Right cardiac atrium (tissue), 5 donors: ENCODE measurements around the gene TRIM15. TPM values are rescaled to one million over a fixed set of nuclear protein-coding genes. Genes with fewer than 3 reads are reported as not detected.
"Not testable (repeated sequence)": the region's sequence is repeated elsewhere in the genome, so short reads cannot be mapped to it uniquely, and the experiment has no call there.

Experiments used
- ATAC-seq, 2 donors: fragments of 200-7000 bp; cut with Tn5 transposase; one replicate each; pipeline versions ENCODE4 v1.8.0 to v1.9.1; 2020; ENCODE audit warnings: moderate library complexity in 2 of 2, mild to moderate bottlenecking in 1 of 2
- DNase-seq, 3 donors: peaks; one replicate each; pipeline ENCODE4 v3.0.0-alpha.2; 2020
- H3K27ac ChIP-seq: one replicate; pipeline ENCODE4 v1.5.1; 2013; ENCODE audit warnings: mild to moderate bottlenecking, low read length, control low read depth, moderate library complexity
- H3K27me3 ChIP-seq: one replicate; pipeline ENCODE4 v1.6.1; 2013; ENCODE audit not compliant: control insufficient read depth, insufficient read depth
- H3K4me1 ChIP-seq: one replicate; pipeline ENCODE4 v1.6.1; 2013; ENCODE audit warnings: low read length; ENCODE audit not compliant: control insufficient read depth, insufficient read depth
- H3K4me3 ChIP-seq: one replicate; pipeline ENCODE4 v1.5.1; 2013; ENCODE audit warnings: low read length, control low read depth
- H3K9me3 ChIP-seq: one replicate; pipeline ENCODE4 v1.6.1; 2013; ENCODE audit warnings: low read length; ENCODE audit not compliant: control insufficient read depth
- WGBS: extraction: QIAGEN DNeasy Blood & Tissue Kit; methylation state at CpG from one replicate; pipeline ENCODE4 v1.1.7; 2013; 5-methylcytosine and 5-hydroxymethylcytosine counted together
- intact Hi-C, 4 donors: fragments of 100-400 bp; cut with DNase I; formaldehyde crosslinking; loops; one replicate each; pipeline versions ENCODE4 v1.11.0 to v1.14.0; 2022 to 2023
- long read RNA-seq, 4 donors: library from polyadenylated mRNA; unstranded; transcript quantifications; one replicate each; pipeline ENCODE4 v2.0.0, GENCODE V29; 2020 to 2021
- polyA plus RNA-seq: library from polyadenylated mRNA; stranded (reverse); fragments of 200-250 nt; gene quantifications from one replicate; pipeline ENCODE4 v1.2.3, GENCODE V29; 2013
- total RNA-seq, 4 donors: library from RNA; stranded (reverse); fragmentation: NEBNext Ultra II Directional; extraction: Animal tissue kit (Norgen Biotek cat#: 25700); gene quantifications; one replicate each; pipeline ENCODE4 v1.2.1, GENCODE V29; 2021
- donor health status: healthy with polysubstance abuse.
- donor health status: DM: no; HTN: yes; CAD: no.
- donor health status: DM: no; HTN: no; CAD: no.
- donor health status: DM: no; HTN: yes; CAD: no; lungs with severe emphysema.
- donor health status: DM: yes; HTN: yes; CAD: no.

The TRIM15 gene
- total RNA-seq (not detected), polyA plus RNA-seq (not detected)
- long read RNA-seq, donor 1 = 0 reads
- long read RNA-seq, donor 2 = 0 reads
- long read RNA-seq, donor 3 = 0 reads
- long read RNA-seq, donor 4 = 0 reads

GRCh38 chr6:30163090-30163917 is at the start of gene TRIM15:
TSS of gene TRIM15 (plus strand) at chr6:30163546. CDS start at chr6:30163685, 139 bp downstream.
- 76% methylated on average over 31 of the region's 31 CpGs for WGBS
- intact Hi-C loops = no loop called here
- DNase-seq (no peak), ATAC-seq (peak in 1 of 2 donors; percentile 64)
- Histone ChIP-seq H3K4me1 (no peaks in the 10 kb centered on the region), H3K27me3 (no peaks in the 10 kb centered on the region), H3K27ac (no peak within 1 kb of the TSS), H3K4me3 (no peak within 1 kb of the TSS), H3K9me3 (no peaks in the 10 kb centered on the region)

- Histone ChIP-seq H3K27me3 (peaks cover 2% of the 10 kb centered on the region), H3K9me3 (no peaks in the 10 kb centered on the region), H3K4me1 (no peaks in the 10 kb centered on the region), H3K27ac (no peak overlapping the region), H3K4me3 (no peak overlapping the region)
- DNase-seq (no peak), ATAC-seq (no peak)
- 67% methylated on average over 1 of the region's 1 CpG for WGBS
- intact Hi-C loops = no loop called here
These were observed 49.5 kb upstream of the TRIM15 start for GRCh38 chr6:30113841-30114240.

- intact Hi-C loops = no loop called here
- WGBS = 75% methylated on average over 6 of the region's 6 CpGs
These were observed 46.6 kb upstream of the TRIM15 start for GRCh38 chr6:30116724-30117123.

GRCh38 chr6:30118691-30119090 is 44.7 kb upstream of the TRIM15 start:
- H3K4me1 ChIP-seq, H3K9me3 ChIP-seq, DNase-seq, H3K27ac ChIP-seq, ATAC-seq, intact Hi-C loops, H3K27me3 ChIP-seq, H3K4me3 ChIP-seq: not testable (repeated sequence)
- WGBS = 83% methylated on average over 5 of the region's 5 CpGs

More at GRCh38 chr6:30116724-30117123, 46.6 kb upstream of the TRIM15 start:
- no peaks in the 10 kb centered on the region for H3K9me3 ChIP-seq
- no peaks in the 10 kb centered on the region for H3K4me1 ChIP-seq
- no peak for DNase-seq
- no peak overlapping the region for H3K27ac ChIP-seq
- H3K4me3 ChIP-seq = no peak overlapping the region
- ATAC-seq = no peak
- H3K27me3 ChIP-seq = peaks cover 2% of the 10 kb centered on the region

GRCh38 chr6:30121446-30122366 is 41.6 kb upstream of the TRIM15 start:
- H3K4me3 ChIP-seq = no peak overlapping the region
- H3K27me3 ChIP-seq = no peaks in the 10 kb centered on the region
- WGBS = 76% methylated on average over 10 of the region's 10 CpGs
- H3K4me1 ChIP-seq = no peaks in the 10 kb centered on the region
- ATAC-seq = no peak
- DNase-seq = no peak
- intact Hi-C loops = no loop called here
- H3K9me3 ChIP-seq = no peaks in the 10 kb centered on the region
- no peak overlapping the region for H3K27ac ChIP-seq

GRCh38 chr6:30122515-30122914 is 40.8 kb upstream of the TRIM15 start:
- DNase-seq (no peak), ATAC-seq (no peak)
- Histone ChIP-seq H3K4me3 (no peak overlapping the region), H3K27me3 (no peaks in the 10 kb centered on the region), H3K4me1 (no peaks in the 10 kb centered on the region), H3K9me3 (no peaks in the 10 kb centered on the region), H3K27ac (no peak overlapping the region)
- intact Hi-C loops = no loop called here
- 52% methylated on average over 2 of the region's 2 CpGs for WGBS

- H3K9me3 ChIP-seq = no peaks in the 10 kb centered on the region
- H3K4me3 ChIP-seq = no peak overlapping the region
- no peaks in the 10 kb centered on the region for H3K27me3 ChIP-seq
- WGBS = 6% methylated on average over 50 of the region's 50 CpGs
- intact Hi-C loops = no loop called here
- DNase-seq (peak in 2 of 3 donors; percentile 40 to 50), ATAC-seq (peak in 1 of 2 donors; percentile 45)
- no peaks in the 10 kb centered on the region for H3K4me1 ChIP-seq
- H3K27ac ChIP-seq = no peak overlapping the region
These were observed 35.9 kb upstream of the TRIM15 start for GRCh38 chr6:30127238-30128093.

GRCh38 chr6:30129265-30130178 is 33.8 kb upstream of the TRIM15 start:
- no peak overlapping the region for H3K4me3 ChIP-seq

GRCh38 chr6:30130179-30130679 is 33.1 kb upstream of the TRIM15 start:
- 61% methylated on average over 4 of the region's 4 CpGs for WGBS
- Histone ChIP-seq H3K9me3 (no peaks in the 10 kb centered on the region), H3K27me3 (no peaks in the 10 kb centered on the region), H3K27ac (no peak overlapping the region), H3K4me3 (no peak overlapping the region), H3K4me1 (no peaks in the 10 kb centered on the region)
- intact Hi-C loops = loop anchor here in 1 of 4 donors (2.0 kb wide), 1 partner anchor 27 kb away; no protein-coding TSS in a partner anchor
- DNase-seq = no peak
- ATAC-seq = no peak

More at GRCh38 chr6:30129265-30130178, 33.8 kb upstream of the TRIM15 start:
- intact Hi-C loops = loop anchor here in 1 of 4 donors (2.0 kb wide), 1 partner anchor 27 kb away; no protein-coding TSS in a partner anchor
- 62% methylated on average over 10 of the region's 10 CpGs for WGBS
- ATAC-seq = no peak
- H3K27me3 ChIP-seq = no peaks in the 10 kb centered on the region
- H3K9me3 ChIP-seq = no peaks in the 10 kb centered on the region
- H3K4me1 ChIP-seq = no peaks in the 10 kb centered on the region
- DNase-seq = no peak
- H3K27ac ChIP-seq = no peak overlapping the region
